Measurements from ENCODE around the gene CHDH. TPM values are rescaled to one million over a fixed set of nuclear protein-coding genes. Genes with fewer than 3 reads are reported as not detected.

Gene CHDH
- total RNA-seq, 1 donor from 2014 or later = 0.64 TPM

DNA sequence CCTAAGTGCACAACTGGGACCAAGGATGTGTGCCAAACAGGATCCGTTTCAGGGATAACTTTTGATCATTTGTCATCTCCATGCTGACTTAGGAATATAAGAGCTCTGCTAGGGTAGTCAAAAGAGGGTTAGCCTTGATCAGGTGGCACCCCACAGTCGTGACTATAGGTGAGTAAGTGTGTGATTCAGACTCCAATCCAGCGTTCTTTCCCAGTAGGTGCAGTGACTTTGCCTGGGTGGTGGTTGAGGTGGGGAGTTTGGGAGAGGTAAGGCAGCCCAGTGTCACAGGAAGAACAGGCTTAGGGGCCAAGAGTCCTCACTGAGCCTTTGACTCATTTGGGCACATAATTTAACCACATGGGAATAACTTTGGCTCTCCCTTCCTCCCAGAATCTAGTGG lies 51.0 kb downstream of the CHDH start:
- intact Hi-C loops (cut with micrococcal nuclease) = no loop called here

GRCh38 chr3:53794597-53794996 lies 51.6 kb downstream of the CHDH start:
- intact Hi-C loops (cut with micrococcal nuclease) = no loop called here

DNA sequence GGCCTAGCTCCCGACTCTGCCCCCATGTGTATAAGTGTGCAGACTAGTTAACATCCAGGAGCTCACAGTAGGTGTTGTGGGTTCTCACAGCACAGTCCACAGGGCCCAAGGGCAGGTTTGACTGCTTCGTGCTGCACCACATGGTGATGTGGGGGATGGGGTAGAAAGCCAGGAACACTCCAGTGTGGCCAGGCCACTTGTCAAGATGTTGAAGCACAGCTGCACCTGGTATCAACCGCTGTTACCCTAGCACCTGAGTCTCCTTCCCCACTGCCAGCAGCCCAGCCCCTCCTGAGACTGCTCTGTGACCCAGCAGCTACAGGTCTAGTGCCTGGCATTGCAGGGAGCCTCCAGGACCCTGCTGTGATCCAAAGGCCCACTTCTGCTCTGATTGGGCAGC lies 53.4 kb downstream of the CHDH start:
- intact Hi-C loops (cut with micrococcal nuclease) = no loop called here

DNA sequence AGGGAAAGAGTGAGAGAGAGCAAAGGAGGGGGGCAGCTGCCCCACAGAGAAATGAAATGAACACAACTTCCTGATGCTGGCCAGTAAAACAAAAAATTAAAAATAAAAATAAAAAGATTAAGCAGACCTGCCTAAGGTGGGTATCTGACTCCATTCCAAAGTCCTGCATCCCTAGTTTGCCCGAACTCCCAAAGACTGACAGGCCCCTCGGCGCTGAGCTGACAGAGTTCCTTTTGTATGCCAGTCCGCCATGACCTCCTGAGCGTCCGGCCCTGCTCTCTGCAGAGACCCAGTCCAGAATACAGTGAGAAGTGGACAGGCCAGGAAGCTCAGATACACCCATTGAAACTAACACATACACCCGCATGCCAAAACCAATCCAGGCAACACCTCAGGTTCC lies 54.9 kb downstream of the CHDH start:
- intact Hi-C loops (cut with micrococcal nuclease) = no loop called here

DNA sequence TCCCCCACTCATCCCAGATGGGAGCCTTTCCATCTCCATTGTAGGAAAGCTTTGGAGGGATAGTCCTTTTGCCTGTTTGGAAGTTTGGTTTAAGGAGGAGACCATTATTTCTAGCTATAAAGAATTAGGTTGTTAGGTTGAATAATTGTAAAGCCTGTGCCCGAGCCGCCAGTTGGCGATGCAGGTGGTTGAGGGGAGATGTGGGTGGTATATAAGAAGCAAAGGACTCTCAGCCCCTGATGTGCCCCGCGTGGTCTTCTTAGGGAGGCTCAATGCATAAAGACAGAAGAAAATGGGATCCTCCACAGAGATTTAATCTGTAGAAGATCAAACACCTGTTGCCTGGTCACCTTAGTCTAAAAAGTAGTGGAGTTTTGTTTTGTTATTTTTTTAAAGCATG lies 55.7 kb downstream of the CHDH start:
- intact Hi-C loops (cut with micrococcal nuclease) = no loop called here

GRCh38 chr3:53789459-53789858 lies 56.8 kb downstream of the CHDH start:
- intact Hi-C loops (cut with micrococcal nuclease) = no loop called here

DNA sequence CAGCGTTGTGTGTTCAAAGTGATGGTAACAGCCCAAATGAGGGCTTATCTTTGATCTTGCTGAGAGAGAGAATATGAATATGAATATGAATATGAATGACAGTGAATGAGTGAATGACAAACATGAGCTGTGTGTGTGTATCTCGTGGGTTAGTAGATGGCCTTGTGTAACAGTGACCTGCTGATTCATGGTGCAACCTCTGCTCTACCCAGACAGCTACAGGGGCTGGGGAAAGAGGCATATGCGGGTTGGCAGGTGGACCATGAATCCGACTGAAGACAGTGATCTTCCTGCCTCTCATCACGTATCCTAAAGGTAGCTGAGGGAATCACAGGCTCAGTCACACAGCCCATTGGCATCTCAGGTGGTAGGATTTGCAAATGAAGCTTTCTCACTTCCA lies 58.2 kb downstream of the CHDH start:
- intact Hi-C loops (cut with micrococcal nuclease) = no loop called here

GRCh38 chr3:53787016-53787415 lies 59.2 kb downstream of the CHDH start:
- intact Hi-C loops (cut with micrococcal nuclease) = no loop called here

GRCh38 chr3:53780806-53781205 lies 65.4 kb downstream of the CHDH start:
- intact Hi-C loops (cut with micrococcal nuclease) = no loop called here

DNA sequence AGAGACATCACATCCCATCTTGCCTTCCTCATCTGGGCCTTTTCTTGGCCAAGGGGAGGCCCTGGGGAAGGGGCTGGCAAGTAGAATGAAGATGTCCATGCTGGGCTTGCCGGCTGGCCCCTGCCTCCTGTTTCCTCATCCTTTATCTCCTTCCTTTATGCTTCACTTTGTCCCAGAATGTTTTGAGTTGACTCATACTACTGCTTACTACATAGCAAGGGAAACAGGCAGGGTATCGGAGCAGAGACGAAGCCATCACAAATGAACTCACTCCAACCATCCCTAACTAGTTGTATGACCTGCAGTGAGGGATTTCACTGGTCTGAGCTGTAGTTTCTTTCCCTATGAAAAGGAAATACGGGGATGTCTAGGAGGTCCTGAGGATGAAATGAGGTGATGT lies 66.0 kb downstream of the CHDH start:
- intact Hi-C loops (cut with micrococcal nuclease) = no loop called here

DNA sequence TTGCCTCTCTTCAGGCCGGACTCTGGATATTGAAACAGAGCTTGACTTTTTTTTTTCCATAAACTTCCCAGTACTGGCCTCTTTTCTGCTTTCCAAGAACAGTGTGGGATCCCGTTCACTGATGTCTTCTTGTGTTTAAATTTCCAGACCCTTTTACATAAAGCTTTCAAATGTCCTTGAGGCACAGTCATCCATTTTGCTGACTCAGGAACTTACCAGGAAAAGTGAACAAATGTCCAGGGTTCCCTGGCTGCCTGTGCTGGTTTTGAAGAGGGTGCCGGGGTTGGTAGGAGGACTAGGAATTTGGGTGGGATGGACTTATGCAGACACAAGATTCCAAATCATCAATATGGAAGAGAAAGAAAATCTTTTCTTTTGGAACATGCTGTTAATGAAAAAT lies 68.1 kb downstream of the CHDH start:
- intact Hi-C loops (cut with micrococcal nuclease) = no loop called here

DNA sequence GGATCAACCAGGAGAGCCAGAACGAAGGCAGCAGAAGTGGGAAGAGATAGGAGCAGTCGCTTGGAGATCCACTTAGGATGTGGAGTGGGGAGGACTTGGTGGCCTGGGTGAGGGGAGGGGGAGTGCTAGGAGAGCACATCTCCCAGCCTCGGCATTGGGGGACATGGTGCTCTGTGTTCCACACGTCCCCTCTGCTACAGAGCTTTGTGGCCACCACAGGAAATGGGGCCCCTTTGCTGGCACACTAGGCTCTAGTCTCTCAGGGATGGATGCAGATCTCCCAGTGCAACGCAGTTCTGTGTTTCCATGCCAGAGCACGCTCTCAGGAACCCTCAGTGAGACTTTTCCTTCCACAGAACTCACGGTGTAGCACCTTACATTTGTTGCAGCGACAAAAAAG lies 68.8 kb downstream of the CHDH start:
- intact Hi-C loops (cut with micrococcal nuclease) = no loop called here

- intact Hi-C loops (cut with micrococcal nuclease) = no loop called here
These were observed 69.6 kb downstream of the CHDH start for GRCh38 chr3:53776494-53777101.

GRCh38 chr3:53775834-53776251 lies 70.4 kb downstream of the CHDH start:
- intact Hi-C loops (cut with micrococcal nuclease) = no loop called here

DNA sequence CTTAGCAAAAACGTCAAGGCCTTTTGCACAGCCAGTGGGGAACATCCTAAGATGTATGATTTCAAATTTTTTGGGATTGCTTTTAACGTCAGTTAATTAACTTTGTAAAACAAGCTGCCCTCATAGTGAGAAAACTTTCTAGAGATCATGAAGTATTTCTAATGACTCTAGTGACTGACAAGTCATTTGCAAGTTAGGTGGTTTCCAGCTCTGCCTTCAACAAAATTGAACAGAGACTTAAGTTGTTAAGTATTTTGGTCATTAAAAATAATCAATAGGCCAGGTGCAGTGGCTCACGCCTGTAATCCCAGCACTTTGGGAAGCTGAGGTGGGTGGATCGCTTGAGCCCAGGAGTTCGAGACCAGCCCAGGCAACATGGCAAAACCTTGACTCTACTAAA lies 71.2 kb downstream of the CHDH start:
- intact Hi-C loops (cut with micrococcal nuclease) = no loop called here

DNA sequence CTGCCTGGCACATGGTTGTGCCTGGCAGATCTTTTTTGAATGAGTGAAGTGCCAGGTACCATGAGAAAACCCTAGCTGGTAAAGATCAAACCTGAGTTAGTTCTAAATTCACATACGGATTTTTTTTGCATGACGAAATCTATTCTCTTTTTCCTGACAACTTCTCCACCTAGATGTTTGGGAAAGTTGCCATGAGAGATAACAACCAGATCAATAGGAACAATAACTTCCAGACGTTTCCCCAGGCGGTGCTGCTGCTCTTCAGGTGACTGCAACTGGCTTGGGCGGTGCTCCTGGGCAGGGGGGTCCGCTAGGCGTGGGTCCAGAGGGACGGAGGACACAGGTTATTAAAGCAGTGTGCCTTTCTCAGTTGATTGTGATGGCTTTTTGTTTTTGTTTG lies 71.8 kb downstream of the CHDH start:
- intact Hi-C loops (cut with micrococcal nuclease) = no loop called here

GRCh38 chr3:53773611-53774368 lies 72.4 kb downstream of the CHDH start:
- intact Hi-C loops (cut with micrococcal nuclease) = no loop called here

GRCh38 chr3:53773021-53773436 lies 73.2 kb downstream of the CHDH start:
- intact Hi-C loops (cut with micrococcal nuclease) = no loop called here

- intact Hi-C loops (cut with micrococcal nuclease) = no loop called here
These were observed 73.7 kb downstream of the CHDH start for GRCh38 chr3:53772562-53772961.

GRCh38 chr3:53768478-53769459 lies 77.5 kb downstream of the CHDH start:
- intact Hi-C loops (cut with micrococcal nuclease) = no loop called here

GRCh38 chr3:53766706-53767105 lies 79.5 kb downstream of the CHDH start:
- intact Hi-C loops (cut with micrococcal nuclease) = no loop called here

- intact Hi-C loops (cut with micrococcal nuclease) = no loop called here
These were observed 80.5 kb downstream of the CHDH start for GRCh38 chr3:53765753-53766152.
